Mucosa of rectum (tissue), 2 donors: Measurements from ENCODE around the gene PDZD2.

Experiments used
- H3K27ac ChIP-seq, 2 donors: one replicate each; pipeline ENCODE4 v1.7.0; 2013; ENCODE audit warnings: inconsistent platforms in 2 of 2, low read depth in 2 of 2, low read length in 2 of 2
- H3K27me3 ChIP-seq, 2 donors: one replicate each; pipeline ENCODE4 v1.7.0; 2013; ENCODE audit warnings: low read length in 2 of 2; ENCODE audit not compliant: control insufficient read depth in 2 of 2, insufficient read depth in 2 of 2
- H3K36me3 ChIP-seq, 2 donors: one replicate each; pipeline ENCODE4 v1.7.0; 2013; ENCODE audit warnings: low read length in 2 of 2; ENCODE audit not compliant: control insufficient read depth in 2 of 2, insufficient read depth in 2 of 2
- H3K4me1 ChIP-seq, 2 donors: one replicate each; pipeline ENCODE4 v1.7.0; 2013; ENCODE audit warnings: low read length in 2 of 2, mild to moderate bottlenecking in 1 of 2; ENCODE audit not compliant: control insufficient read depth in 2 of 2, insufficient read depth in 2 of 2
- H3K4me3 ChIP-seq, 2 donors: one replicate each; pipeline ENCODE4 v1.7.0; 2013; ENCODE audit warnings: low read length in 2 of 2
- H3K9ac ChIP-seq, 2 donors: one replicate each; pipeline ENCODE4 v1.7.0; 2013; ENCODE audit warnings: low read length in 2 of 2, low read depth in 1 of 2, mild to moderate bottlenecking in 1 of 2
- H3K9me3 ChIP-seq, 2 donors: one replicate each; pipeline ENCODE4 v1.7.0; 2013; ENCODE audit warnings: low read length in 2 of 2; ENCODE audit not compliant: control insufficient read depth in 2 of 2
- donor health status: healthy.
- donor health status: Normal muscosa, but diverticular disease.

PDZD2 gene

DNA sequence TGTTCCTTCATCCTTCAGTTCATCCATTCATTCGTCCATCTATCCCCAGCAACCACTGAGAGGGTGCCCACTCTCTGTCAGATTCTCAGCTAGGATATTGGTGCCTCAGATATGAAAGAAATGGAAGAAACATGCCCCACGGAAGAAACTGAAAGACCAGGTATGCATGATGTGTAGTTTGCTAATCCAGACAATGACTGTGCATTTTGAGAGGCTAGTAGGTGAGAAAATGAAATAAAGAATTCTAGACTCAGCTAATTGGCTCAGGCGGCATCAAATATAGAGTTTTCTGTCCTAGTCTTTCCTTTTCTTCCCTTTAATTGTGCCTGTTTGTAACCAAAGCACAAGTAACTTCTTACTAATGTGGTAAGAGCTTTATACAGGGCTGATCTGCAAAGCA is 104.7 kb downstream of the PDZD2 start:
- no peaks in the 10 kb centered on the region for H3K9me3 ChIP-seq
- no peaks in the 10 kb centered on the region for H3K36me3 ChIP-seq
- H3K4me3 ChIP-seq = no peak overlapping the region
- H3K4me1 ChIP-seq = no peaks in the 10 kb centered on the region
- H3K27me3 ChIP-seq = no peaks in the 10 kb centered on the region
- H3K27ac ChIP-seq = no peak overlapping the region
- H3K9ac ChIP-seq = no peak overlapping the region

DNA sequence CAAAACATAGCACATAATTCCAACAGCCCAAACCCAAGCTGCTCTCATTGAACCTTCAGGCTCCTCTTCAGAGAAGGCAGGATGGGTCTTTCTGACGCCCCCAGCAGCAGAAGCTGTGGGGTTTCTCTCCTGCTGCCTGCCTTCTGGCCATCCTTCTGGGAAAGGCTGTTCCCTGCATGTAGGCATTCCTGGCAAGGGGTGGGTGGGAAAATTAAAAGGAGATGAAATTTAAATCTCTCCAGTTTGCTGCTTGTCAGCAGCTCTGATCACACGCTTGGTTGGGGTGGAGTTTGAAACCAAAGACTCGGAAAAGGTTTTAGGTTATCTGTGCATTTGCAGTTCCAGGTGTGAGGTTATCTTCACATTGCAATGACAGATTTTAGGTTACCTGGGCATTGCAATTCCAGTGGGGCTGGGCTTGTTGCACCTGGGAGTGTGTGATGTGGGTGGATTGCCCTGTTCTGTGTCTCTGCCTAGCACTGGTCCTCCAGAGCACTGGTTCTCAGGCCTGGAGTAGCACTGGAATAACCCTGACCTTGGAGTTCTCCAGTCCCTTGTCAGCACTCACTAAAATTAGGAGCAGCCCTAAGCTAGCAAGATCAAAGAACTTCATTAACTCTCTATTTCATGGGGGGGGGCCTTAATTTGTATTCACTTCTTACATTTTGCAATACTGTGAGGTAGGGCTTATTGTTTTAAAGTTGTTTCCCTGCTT is 109.7 kb downstream of the PDZD2 start:
- no peaks in the 10 kb centered on the region for H3K27me3 ChIP-seq
- no peaks in the 10 kb centered on the region for H3K36me3 ChIP-seq
- no peaks in the 10 kb centered on the region for H3K4me1 ChIP-seq
- H3K9ac ChIP-seq = no peak overlapping the region
- no peak overlapping the region for H3K27ac ChIP-seq
- no peaks in the 10 kb centered on the region for H3K9me3 ChIP-seq
- H3K4me3 ChIP-seq = no peak overlapping the region

DNA sequence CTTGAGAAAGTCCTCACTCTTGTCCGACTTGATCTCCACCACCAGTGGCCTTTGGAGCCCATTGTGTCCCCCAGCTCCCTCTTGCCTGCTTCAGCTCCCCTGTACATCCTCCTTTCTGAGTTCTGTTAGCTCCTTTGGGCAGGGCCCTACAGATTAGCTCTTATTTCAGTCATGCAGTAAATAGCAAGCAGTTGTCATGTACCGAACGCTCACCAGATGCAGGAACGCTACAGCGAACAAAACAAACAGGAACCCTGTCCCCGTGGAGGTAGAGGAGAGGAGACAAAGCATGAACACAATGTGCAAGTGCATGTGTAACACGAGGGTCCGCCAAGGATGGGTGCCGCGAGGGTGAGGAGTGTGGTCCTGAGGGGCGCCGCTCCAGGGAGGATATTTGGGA is 111.3 kb downstream of the PDZD2 start:
- no peaks in the 10 kb centered on the region for H3K27me3 ChIP-seq
- no peak overlapping the region for H3K4me3 ChIP-seq
- H3K4me1 ChIP-seq = no peaks in the 10 kb centered on the region
- H3K9me3 ChIP-seq = no peaks in the 10 kb centered on the region
- H3K36me3 ChIP-seq = no peaks in the 10 kb centered on the region
- no peak overlapping the region for H3K27ac ChIP-seq
- H3K9ac ChIP-seq = no peak overlapping the region

DNA sequence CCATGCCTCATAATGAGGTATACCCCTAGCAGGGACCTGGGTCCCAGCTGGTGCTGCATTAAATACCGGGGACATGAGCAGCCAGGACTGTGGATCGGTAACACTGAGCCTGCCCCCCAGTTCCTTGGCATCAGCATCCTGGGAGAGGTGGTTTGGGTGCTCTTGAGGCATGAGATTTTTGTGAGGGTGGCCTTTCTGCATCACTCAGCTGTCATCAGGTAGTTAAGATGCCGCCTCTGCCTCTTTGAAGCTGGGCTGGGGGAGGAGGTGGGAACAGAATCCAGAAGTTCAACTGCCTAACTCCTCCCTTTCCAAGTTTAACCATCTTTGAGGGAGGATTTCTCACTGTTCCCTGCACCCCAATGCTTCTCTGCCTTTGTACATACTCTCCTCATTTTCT is 112.7 kb downstream of the PDZD2 start:
- Histone ChIP-seq H3K27me3 (no peaks in the 10 kb centered on the region), H3K9ac (no peak overlapping the region), H3K27ac (no peak overlapping the region), H3K36me3 (no peaks in the 10 kb centered on the region), H3K4me1 (no peaks in the 10 kb centered on the region), H3K4me3 (no peak overlapping the region), H3K9me3 (no peaks in the 10 kb centered on the region)

DNA sequence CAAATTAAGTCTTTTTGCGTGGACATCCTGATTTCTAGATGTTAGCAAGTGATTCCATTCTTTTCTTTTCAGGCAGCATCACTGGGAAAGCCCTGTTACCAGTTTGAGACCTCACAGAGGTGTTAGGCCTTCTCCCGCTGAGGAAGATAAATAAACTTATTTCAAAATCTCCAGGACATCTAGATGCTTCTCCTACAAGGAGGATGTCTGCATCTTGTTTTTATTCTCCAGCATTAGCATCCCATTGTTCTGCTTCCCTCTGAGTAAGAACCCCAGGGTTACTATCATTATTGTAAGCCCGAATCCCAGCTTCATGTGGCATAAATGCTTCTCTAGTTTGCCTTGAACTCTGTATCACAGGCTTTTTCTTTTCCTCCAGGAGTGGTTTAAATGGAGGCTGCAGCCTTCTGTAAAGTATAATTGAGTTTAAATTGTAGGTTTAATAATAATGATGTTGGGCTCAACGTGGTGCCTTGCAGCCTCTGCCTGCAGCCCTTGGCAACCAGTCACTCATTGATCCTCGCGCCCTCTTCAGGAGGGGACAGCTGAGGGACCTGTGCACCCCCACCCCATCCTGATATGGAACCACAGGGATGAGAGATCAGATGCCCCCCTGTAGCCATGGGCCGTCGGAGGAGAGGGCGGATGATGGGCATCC is 114.9 kb downstream of the PDZD2 start:
- H3K4me1 ChIP-seq = no peaks in the 10 kb centered on the region
- H3K36me3 ChIP-seq = no peaks in the 10 kb centered on the region
- H3K4me3 ChIP-seq = no peak overlapping the region
- H3K27me3 ChIP-seq = no peaks in the 10 kb centered on the region
- no peak overlapping the region for H3K9ac ChIP-seq
- H3K27ac ChIP-seq = no peak overlapping the region
- no peaks in the 10 kb centered on the region for H3K9me3 ChIP-seq

DNA sequence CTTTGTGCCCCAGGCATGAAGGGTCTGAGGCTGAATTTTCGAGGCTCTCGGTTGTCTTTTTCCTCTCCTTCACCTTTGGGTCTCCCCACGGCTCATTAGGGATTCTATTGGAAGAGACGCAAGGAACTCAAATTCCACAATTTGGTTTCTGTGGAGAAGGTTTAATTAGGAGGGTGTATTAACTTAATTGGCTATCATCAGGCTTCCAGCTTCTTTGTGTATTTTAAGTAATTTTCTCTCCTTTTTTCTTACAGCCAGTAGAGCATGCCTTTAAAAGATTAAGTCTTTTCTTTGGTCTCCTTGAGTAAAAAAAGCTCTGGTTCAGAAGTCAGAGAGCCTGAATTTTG is 115.4 kb downstream of the PDZD2 start:
- Histone ChIP-seq H3K4me3 (no peak overlapping the region), H3K4me1 (no peaks in the 10 kb centered on the region), H3K27ac (no peak overlapping the region), H3K9me3 (no peaks in the 10 kb centered on the region), H3K36me3 (no peaks in the 10 kb centered on the region), H3K27me3 (no peaks in the 10 kb centered on the region), H3K9ac (no peak overlapping the region)

DNA sequence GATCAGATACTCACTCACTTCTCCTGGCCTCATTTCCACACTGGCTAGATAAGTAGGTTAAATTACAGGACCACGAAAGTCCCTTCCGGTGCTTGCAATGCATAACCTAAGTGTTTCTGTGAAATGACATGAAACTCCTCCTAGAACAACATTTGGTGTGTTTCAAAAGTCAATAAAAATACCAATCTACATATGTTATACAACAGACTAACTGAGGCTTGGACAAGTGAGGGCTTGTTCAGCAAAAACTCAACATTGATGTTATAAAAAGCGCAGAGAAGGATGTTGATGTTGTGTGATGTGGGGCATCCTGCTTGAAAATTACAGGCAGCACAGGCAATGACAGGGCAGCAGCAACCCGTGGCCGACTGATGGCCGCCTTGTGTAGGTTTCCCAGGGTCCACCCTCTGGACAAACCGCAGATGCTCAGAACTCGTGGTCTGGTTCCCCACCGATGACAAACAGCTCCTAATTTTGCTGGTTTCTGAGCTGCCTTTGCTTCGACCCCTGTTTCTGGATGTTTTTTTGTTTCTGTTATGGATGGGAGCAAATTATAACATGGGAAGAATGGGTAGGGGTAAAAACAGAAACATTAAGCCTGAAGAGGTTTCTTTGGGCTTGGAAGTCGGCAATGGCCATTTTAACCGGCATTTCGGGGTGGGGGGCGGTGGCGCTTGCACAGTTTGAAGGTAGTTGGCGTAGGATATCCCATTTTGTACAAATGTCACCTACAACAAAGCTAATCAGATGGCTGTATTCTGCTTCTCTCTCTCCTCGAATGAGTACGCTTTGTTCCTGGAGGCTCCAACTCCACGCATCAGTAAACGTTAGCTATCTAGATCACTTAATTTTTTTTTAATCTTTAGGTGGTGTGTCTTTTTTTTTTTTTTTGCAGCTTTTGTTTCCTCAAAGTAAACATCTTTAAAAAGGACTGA is 116.1 kb downstream of the PDZD2 start:
- H3K4me3 ChIP-seq = no peak overlapping the region
- no peaks in the 10 kb centered on the region for H3K9me3 ChIP-seq
- no peak overlapping the region for H3K9ac ChIP-seq
- H3K36me3 ChIP-seq = no peaks in the 10 kb centered on the region
- H3K4me1 ChIP-seq = no peaks in the 10 kb centered on the region
- H3K27ac ChIP-seq = no peak overlapping the region
- H3K27me3 ChIP-seq = no peaks in the 10 kb centered on the region

DNA sequence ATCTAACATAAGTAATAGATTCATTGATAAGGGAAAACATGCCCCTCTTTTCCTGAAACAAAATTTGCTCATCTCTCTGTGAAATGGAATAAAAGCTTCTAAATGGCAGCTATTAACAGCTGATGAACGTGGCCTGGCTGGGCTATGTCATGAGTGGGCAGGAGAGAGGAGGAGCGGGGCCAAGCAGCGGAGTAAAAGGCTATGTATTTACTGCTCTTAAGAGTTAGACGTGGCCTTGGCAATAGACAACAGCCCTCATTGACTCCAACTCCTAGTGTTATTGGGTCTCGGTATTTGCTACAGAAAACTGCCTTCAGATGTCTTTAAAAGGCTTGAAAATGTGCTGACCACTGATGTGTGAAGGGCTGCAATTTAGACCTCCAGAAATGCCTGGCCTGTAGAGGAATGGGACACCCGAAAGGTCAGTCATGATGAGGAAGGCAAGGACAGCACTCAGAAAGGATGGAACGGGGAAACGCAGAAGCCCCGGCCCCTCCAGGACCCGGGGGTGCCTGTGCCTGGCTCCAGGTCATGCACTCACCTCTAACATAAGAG is 116.8 kb downstream of the PDZD2 start:
- H3K27ac ChIP-seq = no peak overlapping the region
- H3K4me1 ChIP-seq = no peaks in the 10 kb centered on the region
- no peak overlapping the region for H3K4me3 ChIP-seq
- no peaks in the 10 kb centered on the region for H3K27me3 ChIP-seq
- H3K9ac ChIP-seq = no peak overlapping the region
- H3K36me3 ChIP-seq = no peaks in the 10 kb centered on the region
- no peaks in the 10 kb centered on the region for H3K9me3 ChIP-seq

DNA sequence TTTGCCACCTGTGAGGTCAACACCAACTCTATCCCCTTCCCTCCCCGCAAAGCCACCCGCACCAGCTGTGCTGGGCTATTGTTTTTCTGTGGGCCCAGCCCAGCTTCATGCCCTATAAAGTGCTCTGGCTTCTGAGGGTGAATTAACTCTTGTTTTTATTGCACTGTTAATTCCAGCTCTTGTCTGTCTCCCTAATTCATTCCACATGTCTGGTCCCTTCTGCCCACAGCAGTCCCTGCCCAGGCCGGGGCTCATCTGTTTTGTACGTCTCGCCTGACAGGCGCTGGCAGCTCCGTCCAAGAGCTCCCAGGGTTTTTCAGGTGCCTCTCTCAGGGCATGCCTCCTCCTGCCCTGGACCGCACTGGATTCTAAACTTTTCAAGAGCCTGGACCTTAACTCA is 118.9 kb downstream of the PDZD2 start:
- Histone ChIP-seq H3K4me3 (no peak overlapping the region), H3K9me3 (no peaks in the 10 kb centered on the region), H3K27me3 (no peaks in the 10 kb centered on the region), H3K9ac (no peak overlapping the region), H3K27ac (no peak overlapping the region), H3K36me3 (no peaks in the 10 kb centered on the region), H3K4me1 (no peaks in the 10 kb centered on the region)
